GM19099 (cell line): ENCODE data around the gene TMEM150B.

ENCODE experiments used
- POLR2A ChIP-seq: IDR thresholded peaks from 3 replicates; pipeline ENCODE4 v1.6.1; 2011; ENCODE audit warnings: low read depth; ENCODE audit not compliant: insufficient read length; ENCODE audit errors: extremely low read depth

TMEM150B gene

GRCh38 chr19:55346725-55347441 is 21.7 kb upstream of the TMEM150B start:
- no peak for TF ChIP-seq POLR2A

- no peak for TF ChIP-seq POLR2A
Observed at GRCh38 chr19:55345818-55346724, 20.9 kb upstream of the TMEM150B start.

- no peak for TF ChIP-seq POLR2A
Observed at GRCh38 chr19:55345101-55345817, 20.1 kb upstream of the TMEM150B start.

DNA sequence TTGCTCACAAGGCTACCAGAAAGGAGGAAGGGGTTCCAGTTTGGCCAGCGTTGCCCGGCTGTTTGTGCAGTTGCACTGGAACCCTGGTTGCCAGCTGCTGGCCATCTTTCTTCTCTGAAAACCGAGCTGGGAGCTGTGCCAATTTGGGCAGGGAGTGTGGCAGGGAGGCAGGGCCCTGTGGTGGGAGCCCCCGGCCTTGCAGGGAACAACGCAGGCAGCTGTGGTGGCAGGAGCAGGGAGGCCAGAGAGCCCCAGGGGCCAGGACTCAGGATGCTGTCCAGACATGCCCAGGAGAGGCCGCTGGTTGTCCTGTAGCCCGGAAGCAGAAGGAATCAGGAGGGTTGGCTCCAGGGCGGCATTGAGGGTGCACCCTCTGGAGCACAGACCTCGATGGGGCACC is 19.3 kb upstream of the TMEM150B start:
- TF ChIP-seq POLR2A: no peak

DNA sequence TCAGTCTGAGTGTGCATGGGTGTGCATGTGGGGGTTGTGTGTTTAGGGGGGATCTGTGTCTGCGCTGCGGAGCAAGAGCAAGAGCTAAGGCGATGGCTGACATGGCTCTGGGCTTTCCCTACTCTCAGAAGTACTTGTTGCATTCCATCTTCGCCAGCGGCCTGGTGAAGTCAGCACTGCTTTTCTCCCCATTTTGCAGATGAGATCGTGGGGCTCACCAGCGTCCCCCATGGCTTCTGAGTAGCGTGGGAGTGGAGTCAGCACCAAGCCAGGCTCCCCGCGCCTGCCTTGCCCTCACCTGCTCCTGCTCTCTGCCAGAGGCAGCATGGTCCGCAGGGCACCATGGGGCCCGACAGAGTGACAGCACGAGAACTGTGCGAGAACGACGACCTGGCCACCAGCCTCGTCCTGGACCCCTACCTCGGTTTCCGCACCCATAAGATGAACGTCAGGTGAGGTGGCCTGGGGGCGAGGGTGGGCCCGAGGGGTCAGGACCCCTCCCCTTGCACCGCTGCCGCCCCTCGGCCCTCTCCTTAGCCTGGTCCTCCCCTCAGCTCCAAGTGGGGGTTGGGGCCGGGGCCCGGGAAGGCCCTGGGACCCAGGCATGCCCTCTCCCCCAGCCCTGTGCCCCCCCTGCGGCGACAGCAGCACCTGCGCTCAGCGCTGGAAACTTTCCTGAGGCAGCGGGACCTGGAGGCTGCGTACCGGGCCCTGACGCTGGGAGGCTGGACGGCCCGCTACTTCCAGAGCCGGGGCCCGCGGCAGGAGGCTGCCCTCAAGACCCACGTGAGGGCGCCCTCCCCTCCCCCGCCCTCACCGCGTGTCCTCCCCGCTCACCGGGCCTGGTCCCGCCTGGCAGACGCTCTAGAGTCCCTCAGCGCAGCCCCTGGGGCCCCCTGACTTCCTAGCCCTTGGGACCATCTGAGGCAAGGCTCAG is 16.7 kb upstream of the TMEM150B start:
- TF ChIP-seq POLR2A: no peak

GRCh38 chr19:55341171-55341588 is 16.0 kb upstream of the TMEM150B start:
- no peak for TF ChIP-seq POLR2A

DNA sequence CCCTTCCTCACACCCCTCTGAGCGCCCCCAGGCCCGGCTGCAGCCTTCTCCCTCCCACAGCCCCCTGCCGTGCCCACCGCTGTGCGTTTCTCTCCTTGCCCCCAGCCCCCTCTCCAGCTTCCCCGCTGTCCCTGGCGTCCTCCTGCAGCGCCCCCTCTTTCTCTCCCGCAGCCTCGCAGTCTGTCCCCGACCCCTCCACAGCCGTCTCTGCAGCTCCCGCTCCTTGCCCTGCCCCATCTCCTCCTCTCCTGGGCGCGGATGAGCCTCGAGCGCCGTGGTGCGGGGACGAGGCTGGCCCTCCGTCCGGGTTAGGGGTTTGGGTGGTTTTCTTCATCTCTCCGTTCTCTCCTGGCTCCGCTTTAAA is 15.6 kb upstream of the TMEM150B start:
- TF ChIP-seq POLR2A: no peak

- peak; percentile 77 for TF ChIP-seq POLR2A
Observed at GRCh38 chr19:55339889-55340783, 15.0 kb upstream of the TMEM150B start.

GRCh38 chr19:55339105-55339888 is 14.2 kb upstream of the TMEM150B start, which contains the start of gene KMT5C:
Gene KMT5C, plus strand, starts transcription at chr19:55339876. Its CDS starts 2,061 bp downstream, at chr19:55341937.
- peak; percentile 27 for TF ChIP-seq POLR2A

DNA sequence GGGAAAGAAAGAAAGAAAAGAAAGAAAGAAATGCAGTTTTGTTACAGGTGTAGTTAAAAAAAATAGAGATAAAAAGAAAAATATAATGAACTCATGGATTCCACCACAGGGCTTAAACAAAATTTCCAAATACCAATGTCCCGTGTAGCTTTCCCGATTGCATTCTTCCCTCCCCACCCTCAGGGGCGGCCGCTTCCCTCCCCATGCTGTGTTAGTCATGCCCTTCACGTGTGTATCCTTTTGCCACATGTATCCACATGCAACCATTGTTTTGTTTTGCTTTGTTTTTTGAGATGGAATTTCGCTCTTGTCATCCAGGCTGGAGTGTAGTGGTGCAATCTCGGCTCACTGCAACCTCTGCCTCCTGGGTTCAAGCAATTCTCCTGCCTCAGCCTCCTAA is 11.0 kb upstream of the TMEM150B start:
- TF ChIP-seq POLR2A: no peak

DNA sequence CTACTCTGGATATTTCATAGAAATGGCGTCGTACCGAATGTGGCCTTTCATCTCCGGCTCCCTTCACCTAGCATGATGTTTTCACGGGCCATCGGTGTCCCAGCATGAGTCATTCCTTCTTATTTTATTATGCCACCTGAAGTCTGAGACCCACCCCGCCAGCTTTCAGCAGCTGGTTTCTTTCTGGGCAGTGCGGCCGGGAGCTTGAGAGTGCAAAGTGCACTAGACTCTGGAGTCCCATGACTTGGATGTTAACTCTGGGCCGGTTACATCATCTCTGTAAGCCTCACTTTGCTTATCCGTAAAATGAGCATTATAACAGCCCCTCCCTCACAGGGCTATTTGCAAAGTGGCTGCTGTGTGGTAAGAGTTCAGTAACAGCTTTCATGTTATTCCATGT is 8.7 kb upstream of the TMEM150B start:
- TF ChIP-seq POLR2A: no peak

GRCh38 chr19:55324662-55325061 is 479 bp downstream of the TMEM150B start:
- no peak for TF ChIP-seq POLR2A
